Activated CD8-positive, alpha-beta memory T cell treated with anti-CD3 and anti-CD28 coated beads, Interleukin-2, amount 50 U/mL, for 4 hours (primary cell): Measurements from ENCODE around the gene DIP2C.

Experiments used
- DNase-seq: peaks from one replicate; pipeline ENCODE4 v3.0.0-alpha.2; 2020

Gene DIP2C

GRCh38 chr10:507908-508444 lies 181.5 kb downstream of the DIP2C start:
- DNase-seq = no peak

GRCh38 chr10:507355-507699 lies 182.1 kb downstream of the DIP2C start:
- no peak for DNase-seq

- no peak for DNase-seq
Measured at GRCh38 chr10:506451-507354, 182.8 kb downstream of the DIP2C start.

GRCh38 chr10:505419-505818 lies 184.0 kb downstream of the DIP2C start:
- no peak for DNase-seq

GRCh38 chr10:504806-505205 lies 184.7 kb downstream of the DIP2C start:
- DNase-seq = no peak

GRCh38 chr10:504121-504611 lies 185.3 kb downstream of the DIP2C start:
- DNase-seq = no peak

- no peak for DNase-seq
Measured at GRCh38 chr10:501596-501995, 187.9 kb downstream of the DIP2C start.

- no peak for DNase-seq
Measured at GRCh38 chr10:500876-501275, 188.6 kb downstream of the DIP2C start.

GRCh38 chr10:499991-500390 lies 189.5 kb downstream of the DIP2C start:
- DNase-seq = no peak

GRCh38 chr10:498760-499435 lies 190.6 kb downstream of the DIP2C start:
- no peak for DNase-seq

- DNase-seq = no peak
Measured at GRCh38 chr10:497898-498451, 191.5 kb downstream of the DIP2C start.

GRCh38 chr10:497289-497688 lies 192.2 kb downstream of the DIP2C start:
- no peak for DNase-seq

- no peak for DNase-seq
Measured at GRCh38 chr10:494556-494955, 194.9 kb downstream of the DIP2C start.

GRCh38 chr10:494149-494542 lies 195.3 kb downstream of the DIP2C start:
- no peak for DNase-seq

GRCh38 chr10:493391-494148 lies 195.9 kb downstream of the DIP2C start:
- DNase-seq = no peak

- no peak for DNase-seq
Measured at GRCh38 chr10:492836-493235, 196.6 kb downstream of the DIP2C start.

- no peak for DNase-seq
Measured at GRCh38 chr10:491667-492424, 197.6 kb downstream of the DIP2C start.

GRCh38 chr10:490891-491571 lies 198.4 kb downstream of the DIP2C start:
- DNase-seq = no peak

- no peak for DNase-seq
Measured at GRCh38 chr10:490256-490655, 199.2 kb downstream of the DIP2C start.

- no peak for DNase-seq
Measured at GRCh38 chr10:489330-489729, 200.1 kb downstream of the DIP2C start.

GRCh38 chr10:488933-489215 lies 200.6 kb downstream of the DIP2C start:
- no peak for DNase-seq
